Aorta (tissue), 5 donors: ENCODE results near the gene GFPT2. TPM values are rescaled to one million over a fixed set of nuclear protein-coding genes. Genes with fewer than 3 reads are reported as not detected.

Experiments
- ATAC-seq: fragments of 200-7000 bp; cut with Tn5 transposase; one replicate; pipeline ENCODE4 v1.9.1; 2022; ENCODE audit warnings: moderate library complexity; ENCODE audit not compliant: low FRiP score
- DNase-seq, 2 donors: peaks; one replicate each; pipeline ENCODE4 v3.0.0-alpha.2; 2020
- H3K27ac ChIP-seq, 2 donors: one replicate each; pipeline ENCODE4 v1.5.1; 2013; ENCODE audit warnings: low read length in 2 of 2, mild to moderate bottlenecking in 2 of 2, moderate library complexity in 2 of 2, control low read depth in 1 of 2, inconsistent platforms in 1 of 2, low read depth in 1 of 2
- H3K27me3 ChIP-seq, 2 donors: one replicate each; pipeline ENCODE4 v1.6.1; 2013; ENCODE audit warnings: control low read depth in 1 of 2, low read length in 1 of 2, mild to moderate bottlenecking in 1 of 2, moderate library complexity in 1 of 2; ENCODE audit not compliant: insufficient read depth in 2 of 2, control insufficient read depth in 1 of 2
- H3K36me3 ChIP-seq, 2 donors: one replicate each; pipeline ENCODE4 v1.6.1; 2013; ENCODE audit warnings: control low read depth in 1 of 2, low read length in 1 of 2, mild to moderate bottlenecking in 1 of 2; ENCODE audit not compliant: insufficient read depth in 2 of 2, control insufficient read depth in 1 of 2
- H3K4me1 ChIP-seq, 2 donors: one replicate each; pipeline ENCODE4 v1.6.1; 2013; ENCODE audit warnings: low read length in 2 of 2, control low read depth in 1 of 2, mild to moderate bottlenecking in 1 of 2, moderate library complexity in 1 of 2; ENCODE audit not compliant: insufficient read depth in 2 of 2, control insufficient read depth in 1 of 2
- H3K4me3 ChIP-seq, 2 donors: one replicate each; pipeline ENCODE4 v1.5.1; 2013; ENCODE audit warnings: low read length in 2 of 2, control low read depth in 1 of 2, mild to moderate bottlenecking in 1 of 2
- H3K9me3 ChIP-seq: one replicate; pipeline ENCODE4 v1.6.1; 2013; ENCODE audit warnings: mild to moderate bottlenecking, low read length; ENCODE audit not compliant: control insufficient read depth
- WGBS, 2 donors: extraction: QIAGEN DNeasy Blood & Tissue Kit; methylation state at CpG; one replicate each; pipeline ENCODE4 v1.1.7; 2013; 5-methylcytosine and 5-hydroxymethylcytosine counted together
- intact Hi-C, 2 donors: fragments of 100-400 bp; cut with DNase I; formaldehyde crosslinking; loops; one replicate each; pipeline versions ENCODE4 v1.14.2 to v1.15.0; 2022
- polyA plus RNA-seq, 2 donors: library from polyadenylated mRNA; stranded (reverse); fragments of 200-250 nt; gene quantifications; one replicate each; pipeline ENCODE4 v1.2.3, GENCODE V29; 2013
- total RNA-seq, 2 donors: library from RNA; stranded (reverse); fragmentation: NEBNext Ultra II Directional; extraction: Animal tissue kit (Norgen Biotek cat#: 25700); gene quantifications; one replicate each; pipeline ENCODE4 v1.2.1, GENCODE V29; 2021
- donor health status: healthy with polysubstance abuse.
- donor health status: Bipolar disorder and iron deficiency.
- donor health status: DM: no; HTN: no; CAD: no.
- donor health status: DM: no; HTN: no; CAD: no.
- donor health status: DM: yes; HTN: yes; CAD: no.

GFPT2 gene
- total and polyA plus RNA-seq, 4 donors = 1.1 to 60.2 (median 31.9) TPM

DNA sequence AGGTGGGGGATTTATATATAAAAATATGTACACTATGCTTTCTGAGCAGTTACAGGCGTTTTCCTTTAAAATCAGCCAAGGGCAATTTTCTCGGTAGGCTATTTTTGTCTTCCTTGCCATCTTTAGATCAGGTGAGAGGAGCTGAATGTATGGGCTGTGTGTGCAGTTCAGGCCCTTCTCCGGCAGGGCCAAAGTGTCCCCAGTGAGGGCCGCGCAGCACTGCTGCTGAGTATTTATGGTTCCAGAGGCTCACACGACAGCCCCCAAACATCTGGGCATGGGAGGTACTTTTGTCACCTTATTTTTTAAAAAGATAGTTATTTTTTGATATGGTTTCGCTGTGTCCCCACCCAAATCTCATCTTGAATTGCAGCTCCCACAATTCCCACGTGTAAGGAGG, 11.5 kb downstream of the GFPT2 start:
- Histone ChIP-seq H3K4me1 (no peaks in the 10 kb centered on the region), H3K27ac (no peak overlapping the region), H3K36me3 (no peaks in the 10 kb centered on the region), H3K4me3 (no peak overlapping the region), H3K9me3 (no peaks in the 10 kb centered on the region), H3K27me3 (no peaks in the 10 kb centered on the region)
- intact Hi-C loops = no loop called here
- ATAC-seq = no peak
- 95 to 97% methylated on average over 8 of the region's 8 CpGs for WGBS, 2 donors
- DNase-seq = peak in 1 of 2 donors; percentile 57

GRCh38 chr5:180340856-180341255, 12.3 kb downstream of the GFPT2 start:
- Histone ChIP-seq H3K27me3 (no peaks in the 10 kb centered on the region), H3K27ac (no peak overlapping the region), H3K4me1 (no peaks in the 10 kb centered on the region), H3K9me3 (no peaks in the 10 kb centered on the region), H3K4me3 (no peak overlapping the region), H3K36me3 (no peaks in the 10 kb centered on the region)
- ATAC-seq (no peak), DNase-seq (peak; percentile 33 to 64)
- intact Hi-C loops = no loop called here
- 79 to 81% methylated on average over 9 of the region's 9 CpGs for WGBS, 2 donors

- ATAC-seq (no peak), DNase-seq (peak in 1 of 2 donors; percentile 66)
- intact Hi-C loops = no loop called here
- no peaks in the 10 kb centered on the region for H3K9me3 ChIP-seq
- no peaks in the 10 kb centered on the region for H3K27me3 ChIP-seq
- no peaks in the 10 kb centered on the region for H3K36me3 ChIP-seq
- H3K4me3 ChIP-seq = no peak overlapping the region
- no peak overlapping the region for H3K27ac ChIP-seq
- H3K4me1 ChIP-seq = no peaks in the 10 kb centered on the region
- WGBS, 2 donors = 94 to 96% methylated on average over 7 of the region's 7 CpGs
These were observed 13.5 kb downstream of the GFPT2 start for GRCh38 chr5:180339583-180340183.

- 92 to 95% methylated on average over 22 of the region's 22 CpGs for WGBS, 2 donors
- H3K4me1 ChIP-seq = no peaks in the 10 kb centered on the region
- no peak overlapping the region for H3K27ac ChIP-seq
- DNase-seq (peak; percentile 38 to 49), ATAC-seq (no peak)
- intact Hi-C loops = no loop called here
- no peaks in the 10 kb centered on the region for H3K9me3 ChIP-seq
- no peaks in the 10 kb centered on the region for H3K27me3 ChIP-seq
- H3K4me3 ChIP-seq = no peak overlapping the region
- H3K36me3 ChIP-seq = no peaks in the 10 kb centered on the region
These were observed 15.0 kb downstream of the GFPT2 start for GRCh38 chr5:180338001-180338707.

DNA sequence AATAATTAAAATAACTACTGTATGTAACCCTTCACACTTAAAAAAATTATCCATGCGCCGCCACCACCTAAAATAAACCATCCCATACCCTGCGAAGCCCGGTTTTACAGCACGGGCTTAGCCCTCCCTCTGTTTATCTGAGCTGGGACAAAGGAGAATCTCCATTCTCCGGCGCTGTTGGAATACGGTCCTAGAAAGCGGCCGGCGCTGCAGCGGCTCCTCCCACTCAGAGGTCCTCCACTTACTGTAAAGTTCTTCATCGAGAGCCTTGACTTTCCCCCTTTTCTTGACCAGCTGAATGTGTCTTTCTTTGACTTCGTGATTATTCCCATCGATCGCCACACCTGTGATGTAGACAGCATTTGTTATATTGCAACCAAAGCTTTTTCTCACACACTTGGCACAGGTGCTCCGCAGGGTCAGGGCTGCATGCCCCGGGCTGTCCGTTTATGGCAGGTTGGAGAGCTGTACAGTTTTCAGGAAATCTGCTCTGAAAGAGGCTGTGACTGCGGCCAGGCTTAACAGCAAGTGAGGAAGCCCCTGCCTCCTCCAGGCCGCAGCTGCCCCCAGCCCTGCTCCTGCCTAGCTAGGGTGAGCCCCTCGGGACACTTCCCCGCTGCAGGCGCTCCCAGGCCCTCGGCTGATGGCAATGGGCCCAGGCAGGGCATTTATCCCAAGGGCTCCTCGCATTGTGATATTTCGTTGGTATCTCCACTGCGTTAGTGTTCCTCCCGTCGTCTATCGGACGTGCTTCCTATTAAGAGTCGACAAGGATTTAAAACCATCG, 16.7 kb downstream of the GFPT2 start:
- intact Hi-C loops = no loop called here
- ATAC-seq = no peak
- Histone ChIP-seq H3K4me3 (no peak overlapping the region), H3K4me1 (no peaks in the 10 kb centered on the region), H3K9me3 (no peaks in the 10 kb centered on the region), H3K27ac (no peak overlapping the region), H3K36me3 (no peaks in the 10 kb centered on the region), H3K27me3 (no peaks in the 10 kb centered on the region)
- peak; percentile 38 to 73 for DNase-seq
- 94 to 95% methylated on average over 34 of the region's 34 CpGs for WGBS, 2 donors

DNA sequence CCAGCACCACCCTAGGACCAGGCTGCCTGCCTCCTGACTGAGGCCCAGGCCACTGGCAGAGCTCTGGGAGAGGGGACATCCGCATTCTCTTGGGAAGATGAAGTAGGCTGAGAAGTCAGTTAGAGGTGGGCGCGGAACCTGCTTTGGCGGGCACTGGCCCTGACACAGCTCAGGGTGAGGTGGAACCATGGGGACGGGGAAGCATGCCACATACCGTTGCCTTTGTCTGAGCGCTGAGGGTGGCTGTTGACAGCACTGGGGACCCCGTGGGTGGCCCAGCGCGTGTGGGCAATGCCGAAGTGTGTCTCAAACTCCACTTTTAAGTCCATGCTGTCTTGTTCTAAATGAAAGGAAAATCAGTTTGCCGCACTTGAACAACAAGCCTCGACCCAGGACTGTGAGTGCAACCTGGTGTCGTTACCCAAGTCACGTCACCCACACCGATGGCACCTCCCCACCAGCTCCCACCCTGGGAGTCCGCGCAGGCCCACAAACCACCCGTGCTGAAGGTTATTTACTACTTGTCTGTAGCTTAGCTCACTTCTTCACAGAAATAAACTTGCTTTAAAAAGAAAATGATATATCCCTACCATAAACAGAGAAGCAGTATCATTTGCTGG, 17.4 kb downstream of the GFPT2 start:
- intact Hi-C loops = no loop called here
- DNase-seq (peak; percentile 38 to 66), ATAC-seq (no peak)
- Histone ChIP-seq H3K9me3 (no peaks in the 10 kb centered on the region), H3K4me1 (no peaks in the 10 kb centered on the region), H3K36me3 (no peaks in the 10 kb centered on the region), H3K4me3 (no peak overlapping the region), H3K27me3 (no peaks in the 10 kb centered on the region), H3K27ac (no peak overlapping the region)
- WGBS, 2 donors = 96 to 97% methylated on average over 19 of the region's 19 CpGs

GRCh38 chr5:180334751-180335613, 18.2 kb downstream of the GFPT2 start:
- Histone ChIP-seq H3K27me3 (no peaks in the 10 kb centered on the region), H3K4me3 (no peak overlapping the region), H3K4me1 (no peaks in the 10 kb centered on the region), H3K36me3 (no peaks in the 10 kb centered on the region), H3K27ac (no peak overlapping the region), H3K9me3 (no peaks in the 10 kb centered on the region)
- ATAC-seq = no peak
- intact Hi-C loops = no loop called here
- WGBS, 2 donors = 91 to 93% methylated on average over 15 of the region's 15 CpGs
- DNase-seq = peak; percentile 33 to 76

- Histone ChIP-seq H3K27ac (no peak overlapping the region), H3K27me3 (no peaks in the 10 kb centered on the region), H3K9me3 (no peaks in the 10 kb centered on the region), H3K36me3 (no peaks in the 10 kb centered on the region), H3K4me3 (no peak overlapping the region), H3K4me1 (no peaks in the 10 kb centered on the region)
- ATAC-seq (no peak), DNase-seq (peak; percentile 24 to 70)
- intact Hi-C loops = no loop called here
- WGBS, 2 donors = 95% methylated on average over 6 of the region's 6 CpGs
These were observed 19.0 kb downstream of the GFPT2 start for GRCh38 chr5:180334176-180334575.
